WI38 (cell line): ENCODE data around the gene PAQR8.

Experiments used
- H3K4me3 ChIP-seq: 2 replicates; pipeline ENCODE4 v1.5.1; 2011; ENCODE audit warnings: low read depth, mild to moderate bottlenecking, control low read depth, low read length
- TF ChIP-seq, protein P1 (sequence below): IDR thresholded peaks from 2 replicates; pipeline ENCODE4 v1.5.1; 2012; ENCODE audit warnings: low read depth, mild to moderate bottlenecking, control low read depth, low read length

PAQR8 gene

DNA sequence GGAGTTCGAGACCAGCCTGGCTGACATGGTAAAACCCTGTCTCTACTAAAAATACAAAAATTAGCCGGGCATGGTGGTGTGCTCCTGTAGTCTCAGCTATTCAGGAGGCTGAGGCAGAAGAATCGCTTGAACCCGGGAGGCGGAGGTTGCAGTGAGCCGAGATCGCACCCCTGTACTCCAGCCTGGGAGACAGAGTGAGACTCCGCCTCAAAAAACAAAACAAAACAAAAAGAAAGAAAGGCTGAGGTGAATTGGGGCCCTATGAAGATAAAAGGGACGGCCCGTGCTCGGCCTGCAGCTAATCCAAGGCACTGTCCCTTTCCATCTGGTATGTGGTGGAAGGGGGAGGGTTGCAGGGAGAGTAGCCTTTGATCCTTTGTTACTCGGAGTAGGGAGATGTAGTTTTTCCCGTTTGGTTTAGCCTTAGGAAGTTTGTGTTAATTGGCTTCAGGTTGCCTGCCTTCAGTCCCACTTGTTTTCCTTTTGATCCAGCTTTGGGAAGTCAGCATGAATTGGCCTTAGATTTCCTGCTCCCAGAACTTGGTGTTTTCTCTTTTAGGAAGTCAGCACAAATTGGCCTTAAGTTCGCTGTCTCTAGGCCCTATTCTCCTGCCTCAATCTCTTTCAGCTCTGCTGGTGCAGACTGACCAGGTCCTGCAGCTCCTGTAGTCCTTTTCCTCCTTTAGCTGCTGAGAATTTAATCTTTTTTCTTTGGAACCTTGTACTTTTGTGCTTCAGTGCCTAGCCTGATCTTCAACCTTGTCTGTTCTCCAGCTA lies 36.1 kb upstream of the PAQR8 start:
- no peak overlapping the region for H3K4me3 ChIP-seq
- TF ChIP-seq, protein P1, sequence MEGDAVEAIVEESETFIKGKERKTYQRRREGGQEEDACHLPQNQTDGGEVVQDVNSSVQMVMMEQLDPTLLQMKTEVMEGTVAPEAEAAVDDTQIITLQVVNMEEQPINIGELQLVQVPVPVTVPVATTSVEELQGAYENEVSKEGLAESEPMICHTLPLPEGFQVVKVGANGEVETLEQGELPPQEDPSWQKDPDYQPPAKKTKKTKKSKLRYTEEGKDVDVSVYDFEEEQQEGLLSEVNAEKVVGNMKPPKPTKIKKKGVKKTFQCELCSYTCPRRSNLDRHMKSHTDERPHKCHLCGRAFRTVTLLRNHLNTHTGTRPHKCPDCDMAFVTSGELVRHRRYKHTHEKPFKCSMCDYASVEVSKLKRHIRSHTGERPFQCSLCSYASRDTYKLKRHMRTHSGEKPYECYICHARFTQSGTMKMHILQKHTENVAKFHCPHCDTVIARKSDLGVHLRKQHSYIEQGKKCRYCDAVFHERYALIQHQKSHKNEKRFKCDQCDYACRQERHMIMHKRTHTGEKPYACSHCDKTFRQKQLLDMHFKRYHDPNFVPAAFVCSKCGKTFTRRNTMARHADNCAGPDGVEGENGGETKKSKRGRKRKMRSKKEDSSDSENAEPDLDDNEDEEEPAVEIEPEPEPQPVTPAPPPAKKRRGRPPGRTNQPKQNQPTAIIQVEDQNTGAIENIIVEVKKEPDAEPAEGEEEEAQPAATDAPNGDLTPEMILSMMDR, result no peak

DNA sequence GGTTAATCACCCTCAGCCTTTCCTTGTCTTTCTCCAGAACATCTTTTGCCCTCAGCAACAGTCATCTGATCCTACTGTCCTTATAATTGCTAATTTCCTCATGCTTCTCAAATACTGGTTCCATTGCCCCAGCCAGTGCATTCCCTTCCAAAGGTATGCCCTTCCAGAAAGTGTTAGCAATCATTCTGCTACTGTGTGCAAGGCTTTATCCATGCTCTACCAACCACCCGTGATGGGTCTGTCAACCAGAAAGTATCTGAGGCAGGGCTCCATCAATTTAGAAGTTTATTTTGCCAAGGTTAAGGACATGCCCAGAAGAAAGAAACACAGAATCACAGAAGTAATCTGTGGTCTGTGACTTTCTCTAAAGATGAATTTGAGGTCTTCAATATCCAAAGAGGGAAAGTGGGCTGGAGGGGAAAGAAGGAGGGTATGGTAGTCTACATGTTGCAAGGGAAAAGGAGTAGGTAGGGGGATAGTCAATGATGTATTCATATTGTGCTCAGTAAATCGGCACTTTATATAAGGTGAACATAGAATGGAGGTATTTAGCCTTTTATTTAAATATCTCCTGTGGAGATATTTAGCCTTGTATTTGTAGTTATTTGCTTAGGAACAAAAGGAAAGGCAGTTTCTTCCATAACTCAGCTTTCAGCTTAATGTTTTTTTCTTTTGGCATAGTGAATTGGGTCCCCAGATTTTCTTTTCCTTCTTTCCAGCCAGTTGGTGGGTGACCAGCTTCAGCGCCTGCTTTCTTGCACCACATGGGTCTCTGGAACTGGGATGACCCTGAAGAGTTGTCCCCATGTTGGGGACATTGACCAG lies 35.2 kb upstream of the PAQR8 start:
- TF ChIP-seq, protein P1, result no peak
- H3K4me3 ChIP-seq, result no peak overlapping the region

- TF ChIP-seq, protein P1, result no peak
- no peak overlapping the region for H3K4me3 ChIP-seq
These were observed 33.7 kb upstream of the PAQR8 start for GRCh38 chr6:52328303-52328662.

DNA sequence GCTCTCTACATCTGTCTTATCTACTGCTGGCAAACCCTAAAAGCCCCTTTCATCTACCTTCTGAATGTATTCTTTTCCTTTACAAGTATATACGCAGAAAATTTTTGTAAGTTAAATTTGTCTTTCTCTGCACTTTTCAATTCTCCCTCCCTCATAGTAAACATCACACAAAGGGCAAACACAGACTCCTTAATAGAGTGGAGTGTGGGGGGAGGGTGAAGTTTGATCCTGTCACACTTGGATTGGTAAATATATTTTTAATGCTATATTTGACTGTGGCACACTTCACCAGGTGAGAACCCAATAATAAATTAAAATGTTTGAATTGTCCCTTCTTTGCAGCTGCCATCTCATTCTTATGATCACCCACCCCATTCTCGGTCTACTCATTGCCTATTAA lies 33.2 kb upstream of the PAQR8 start:
- no peak overlapping the region for H3K4me3 ChIP-seq
- TF ChIP-seq, protein P1, result no peak

DNA sequence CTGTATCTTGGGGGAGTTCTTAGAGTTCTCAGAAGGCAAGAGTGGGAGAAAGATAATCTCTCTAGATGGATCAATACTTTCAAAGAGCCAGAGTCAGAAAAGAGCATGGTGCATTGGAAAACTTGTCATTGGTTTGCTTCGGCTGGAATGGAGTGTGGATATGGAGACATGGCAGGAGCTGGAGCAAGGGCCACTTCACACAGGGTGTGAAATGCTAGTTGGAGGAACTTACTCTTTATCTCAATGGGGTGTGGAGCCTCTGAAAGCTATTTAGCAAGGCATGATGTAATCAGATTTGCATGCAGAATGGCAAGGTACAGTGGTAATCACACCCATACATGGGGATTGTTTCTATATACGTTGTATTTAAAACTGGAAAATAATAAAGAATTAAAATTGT lies 31.5 kb upstream of the PAQR8 start:
- no peak overlapping the region for H3K4me3 ChIP-seq
- TF ChIP-seq, protein P1, result no peak

GRCh38 chr6:52331793-52332457 lies 30.0 kb upstream of the PAQR8 start:
- TF ChIP-seq, protein P1, result no peak
- no peak overlapping the region for H3K4me3 ChIP-seq

GRCh38 chr6:52333840-52334200 lies 28.1 kb upstream of the PAQR8 start:
- TF ChIP-seq, protein P1, result no peak
- H3K4me3 ChIP-seq, result no peak overlapping the region
